Measurements from ENCODE around the gene GRM8. TPM values are rescaled to one million over a fixed set of nuclear protein-coding genes. Genes with fewer than 3 reads are reported as not detected.

Gene GRM8
- total RNA-seq, 1 experiment from 2014 or later, result 1.8 TPM

DNA sequence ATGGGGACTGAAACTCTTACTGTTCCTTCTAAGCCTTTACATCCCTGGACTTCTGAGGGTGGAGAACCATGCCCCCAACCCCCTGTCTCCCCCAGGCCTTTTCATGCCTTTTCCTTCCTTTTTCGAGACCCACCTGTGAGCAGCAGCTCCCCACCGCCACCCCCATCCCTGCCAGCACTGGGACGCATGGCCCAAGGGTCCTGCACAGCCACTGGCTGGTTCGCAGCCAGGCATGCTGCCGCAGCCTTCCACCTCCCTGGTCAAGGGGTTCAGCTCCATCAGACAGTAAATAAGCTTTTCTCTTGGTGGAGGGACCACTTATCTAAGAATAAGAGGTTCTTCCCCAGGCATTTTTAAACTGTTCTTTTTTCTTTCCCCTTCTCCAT, 584.4 kb downstream of the GRM8 start:
- Histone ChIP-seq H4K20me1 (ENCODE audit: control insufficient read depth, insufficient read depth, insufficient read length) (no peaks in the 10 kb centered on the region), H2BK5ac (ENCODE audit: insufficient read length, low read length) (no peak overlapping the region), H3K27me3 (ENCODE audit: insufficient read depth, low read length) (no peaks in the 10 kb centered on the region), H2AK5ac (ENCODE audit: insufficient read length, low read length) (no peak overlapping the region), H2BK12ac (ENCODE audit: insufficient read length, low read depth, low read length) (no peak overlapping the region), H3K4me1 (ENCODE audit: insufficient read depth, low read length) (no peaks in the 10 kb centered on the region; the same call in 1 of the 2 replicates), H2BK15ac (ENCODE audit: low read depth, low read length) (no peak overlapping the region), H2AFZ (ENCODE audit: low read length) (no peak overlapping the region), H3K9ac (ENCODE audit: extremely low read depth, insufficient read length, low read length) (no peak overlapping the region), H3K23ac (ENCODE audit: insufficient read length, low read depth, low read length) (no peak overlapping the region), H3K79me1 (ENCODE audit: insufficient read depth, low read depth, low read length, poor library complexity, severe bottlenecking) (no peaks in the 10 kb centered on the region), H3K18ac (ENCODE audit: insufficient read length, low read depth, low read length) (no peak overlapping the region), H3K4ac (ENCODE audit: low read depth, low read length) (no peak overlapping the region), H3K14ac (ENCODE audit: insufficient read depth, low read length) (no peak overlapping the region), H3K23me2 (ENCODE audit: insufficient read length, low read depth, low read length, poor library complexity, severe bottlenecking) (no peaks in the 10 kb centered on the region), H4K8ac (replicated peaks; ENCODE audit: insufficient read length, low read depth, low read length) (no peak overlapping the region), H2BK20ac (ENCODE audit: low read depth, low read length, poor library complexity, severe bottlenecking) (no peak overlapping the region), H3K56ac (ENCODE audit: insufficient read length, low read depth, low read length) (no peak overlapping the region), H3K4me2 (ENCODE audit: insufficient read depth, insufficient read length, low read length) (no peak overlapping the region), H3K79me2 (ENCODE audit: insufficient read depth, low read length) (no peaks in the 10 kb centered on the region), H2BK120ac (ENCODE audit: low read depth, low read length, poor library complexity, severe bottlenecking) (no peak overlapping the region), H3T11ph (ENCODE audit: low read length) (no peak overlapping the region), H3K27ac (ENCODE audit: insufficient read length, low read depth, low read length) (no peak overlapping the region), H3K9me3 (ENCODE audit: control insufficient read depth, low read depth, low read length) (no peaks in the 10 kb centered on the region), H4K5ac (ENCODE audit: insufficient read length, low read depth, low read length) (no peak overlapping the region), H4K91ac (ENCODE audit: insufficient read length, low read depth, low read length) (no peak overlapping the region)
- no CpG with 5 or more reads among the region's 5 CpGs for WGBS (ENCODE audit: extremely low coverage, insufficient read length, low lambda C conversion rate)
- no peak overlapping the region for H3K4me3 Mint-ChIP-seq
- no peak overlapping the region for H3K27ac Mint-ChIP-seq
- H3K36me3 Mint-ChIP-seq (ENCODE audit: insufficient read depth in 1 of 3, low read depth in 3 of 3), result peaks cover 0 to 5% (median 1%) of the 10 kb centered on the region in 3 experiments; a peak in 2 of 7 replicates
- H3K4me1 Mint-ChIP-seq, result no peaks in the 10 kb centered on the region
- H3K9me3 Mint-ChIP-seq, result peaks cover 0 to 5% of the 10 kb centered on the region in 2 experiments; a peak in 3 of 5 replicates
- DNase-seq, result no peak
- TF ChIP-seq, protein P1, sequence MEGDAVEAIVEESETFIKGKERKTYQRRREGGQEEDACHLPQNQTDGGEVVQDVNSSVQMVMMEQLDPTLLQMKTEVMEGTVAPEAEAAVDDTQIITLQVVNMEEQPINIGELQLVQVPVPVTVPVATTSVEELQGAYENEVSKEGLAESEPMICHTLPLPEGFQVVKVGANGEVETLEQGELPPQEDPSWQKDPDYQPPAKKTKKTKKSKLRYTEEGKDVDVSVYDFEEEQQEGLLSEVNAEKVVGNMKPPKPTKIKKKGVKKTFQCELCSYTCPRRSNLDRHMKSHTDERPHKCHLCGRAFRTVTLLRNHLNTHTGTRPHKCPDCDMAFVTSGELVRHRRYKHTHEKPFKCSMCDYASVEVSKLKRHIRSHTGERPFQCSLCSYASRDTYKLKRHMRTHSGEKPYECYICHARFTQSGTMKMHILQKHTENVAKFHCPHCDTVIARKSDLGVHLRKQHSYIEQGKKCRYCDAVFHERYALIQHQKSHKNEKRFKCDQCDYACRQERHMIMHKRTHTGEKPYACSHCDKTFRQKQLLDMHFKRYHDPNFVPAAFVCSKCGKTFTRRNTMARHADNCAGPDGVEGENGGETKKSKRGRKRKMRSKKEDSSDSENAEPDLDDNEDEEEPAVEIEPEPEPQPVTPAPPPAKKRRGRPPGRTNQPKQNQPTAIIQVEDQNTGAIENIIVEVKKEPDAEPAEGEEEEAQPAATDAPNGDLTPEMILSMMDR (conservative IDR thresholded peaks at IDR 0.05), result no peak
- no peaks in the 10 kb centered on the region; the same call in 1 of the 2 replicates for H3K27me3 Mint-ChIP-seq (ENCODE audit: low read depth)

Data from H9 (cell line).